CD4-positive, alpha-beta memory T cell (primary cell): ENCODE measurements around the gene SAG. TPM values are rescaled to one million over a fixed set of nuclear protein-coding genes. Genes with fewer than 3 reads are reported as not detected.

Experiments
- CTCF ChIA-PET: fragments of 350-600 bp; sonication (Branson Sonifier 250); formaldehyde crosslinking; loops from one replicate; lab custom pipeline; 2021; ENCODE audit warnings: inconsistent platforms; ENCODE audit not compliant: partially characterized antibody; lab: Charles Lee
- POLR2A ChIA-PET: fragments of 350-600 bp; sonication (Branson Sonifier 250); formaldehyde crosslinking; loops from one replicate; lab custom pipeline; 2021; ENCODE audit not compliant: partially characterized antibody; lab: Charles Lee
- DNase-seq, 5 donors: peaks; one replicate each; pipeline versions ENCODE4 v3.0.0 to v3.0.0-alpha.2; 2020 to 2022; ENCODE audit warnings: mixed read lengths in 1 of 5
- H3K27ac ChIP-seq: one replicate; pipeline ENCODE4 v1.7.0; 2013; ENCODE audit warnings: low read depth, low read length
- H3K27me3 ChIP-seq: 2 replicates; pipeline ENCODE4 v1.7.0; 2013; ENCODE audit warnings: mild to moderate bottlenecking, low read length, moderate library complexity; ENCODE audit not compliant: insufficient read depth
- H3K36me3 ChIP-seq: 2 replicates; pipeline ENCODE4 v1.7.0; 2013; ENCODE audit warnings: mild to moderate bottlenecking, low read length, moderate library complexity; ENCODE audit not compliant: insufficient read depth
- H3K4me1 ChIP-seq: 2 replicates; pipeline ENCODE4 v1.7.0; 2013; ENCODE audit warnings: mild to moderate bottlenecking, low read length, moderate library complexity; ENCODE audit not compliant: insufficient read depth
- H3K4me3 ChIP-seq, 2 donors: one replicate each; pipeline ENCODE4 v1.7.0; 2013; ENCODE audit warnings: low read length in 2 of 2, mild to moderate bottlenecking in 1 of 2
- H3K9me3 ChIP-seq, 2 donors: one replicate each; pipeline ENCODE4 v1.7.0; 2013; ENCODE audit warnings: low read length in 2 of 2, control low read depth in 1 of 2; ENCODE audit not compliant: control insufficient read depth in 1 of 2
- H3K27ac Mint-ChIP-seq, 7 donors: one replicate each; pipeline ENCODE4 v1.8.0; 2020 to 2021; ENCODE audit warnings: mixed read lengths in 7 of 7, mild to moderate bottlenecking in 6 of 7, inconsistent platforms in 3 of 7, moderate library complexity in 3 of 7
- H3K27me3 Mint-ChIP-seq, 2 donors: one replicate each; pipeline ENCODE4 v1.8.0; 2020 to 2021; ENCODE audit warnings: mixed read lengths in 2 of 2
- H3K36me3 Mint-ChIP-seq, 2 donors: one replicate each; pipeline ENCODE4 v1.8.0; 2020 to 2021; ENCODE audit warnings: mixed read lengths in 2 of 2, inconsistent platforms in 1 of 2, mild to moderate bottlenecking in 1 of 2
- H3K4me1 Mint-ChIP-seq, 4 donors: one replicate each; pipeline ENCODE4 v1.8.0; 2020 to 2021; ENCODE audit warnings: mixed read lengths in 4 of 4, mild to moderate bottlenecking in 1 of 4
- H3K4me3 Mint-ChIP-seq, 8 donors: one replicate each; pipeline ENCODE4 v1.8.0; 2020 to 2021; ENCODE audit warnings: mixed read lengths in 8 of 8, mild to moderate bottlenecking in 7 of 8, moderate library complexity in 6 of 8, inconsistent platforms in 3 of 8
- H3K9me3 Mint-ChIP-seq, 8 donors: one replicate each; pipeline ENCODE4 v1.8.0; 2020 to 2021; ENCODE audit warnings: mixed read lengths in 8 of 8, mild to moderate bottlenecking in 5 of 8, inconsistent platforms in 3 of 8, moderate library complexity in 1 of 8
- intact Hi-C: fragments of 100-400 bp; cut with micrococcal nuclease; formaldehyde crosslinking; loops from one replicate; pipeline ENCODE4 v1.15.1; 2023
- polyA plus RNA-seq, 2 donors: library from polyadenylated mRNA; unstranded; fragments of 300-500 nt; fragmentation: Illumina TruSeq; gene quantifications; one replicate each; pipeline ENCODE4 v1.2.3, GENCODE V29; 2021
- total RNA-seq, 2 experiments: library from RNA; stranded (reverse); gene quantifications; one replicate each; pipeline ENCODE4 v1.2.3, GENCODE V29; 2021

Gene SAG
- total and polyA plus RNA-seq, 4 experiments from 2014 or later = 0.06 TPM; not detected in 3

GRCh38 chr2:233349005-233349998 is 41.7 kb downstream of the SAG start:
- H3K27ac ChIP-seq = no peak overlapping the region
- no peak overlapping the region for H3K4me3 ChIP-seq
- no peaks in the 10 kb centered on the region for H3K27me3 ChIP-seq
- ChIA-PET CTCF (interaction anchor here (0.6 to 1.2 kb wide), 2 partner anchors 94 to 985 kb away, joined by 3 read pairs; no protein-coding TSS in a partner anchor), POLR2A (interaction anchor here (1.4 kb wide), 1 partner anchor 17 kb away, joined by 3 read pairs; no protein-coding TSS in a partner anchor)
- Mint-ChIP-seq H3K27ac (peak overlapping the region in 3 of 7 donors; percentile 7 to 44 (median 36)), H3K27me3 (peaks cover 0 to 1% of the 10 kb centered on the region in 2 donors), H3K9me3 (peaks cover 0 to 2% (median 0%) of the 10 kb centered on the region in 8 donors), H3K4me3 (peak overlapping the region in 2 of 8 donors; percentile 17 to 35), H3K4me1 (peaks cover 17 to 42% (median 22%) of the 10 kb centered on the region in 4 donors), H3K36me3 (no peaks in the 10 kb centered on the region)
- DNase-seq = no peak
- H3K36me3 ChIP-seq = no peaks in the 10 kb centered on the region
- H3K4me1 ChIP-seq = peaks cover 10% of the 10 kb centered on the region
- intact Hi-C loops = no loop called here
- H3K9me3 ChIP-seq = no peaks in the 10 kb centered on the region

GRCh38 chr2:233350708-233351107 is 43.1 kb downstream of the SAG start:
- Mint-ChIP-seq H3K4me3 (peak overlapping the region in 2 of 8 donors; percentile 20 to 27), H3K27ac (peak overlapping the region in 2 of 7 donors; percentile 38 to 52), H3K36me3 (peaks cover 4 to 5% of the 10 kb centered on the region in 2 donors), H3K27me3 (peaks cover 0 to 1% of the 10 kb centered on the region in 2 donors), H3K9me3 (peaks cover 0 to 2% (median 0%) of the 10 kb centered on the region in 8 donors), H3K4me1 (peaks cover 23 to 49% (median 28%) of the 10 kb centered on the region in 4 donors)
- Histone ChIP-seq H3K27ac (no peak overlapping the region), H3K27me3 (no peaks in the 10 kb centered on the region), H3K4me1 (peaks cover 16% of the 10 kb centered on the region), H3K9me3 (no peaks in the 10 kb centered on the region), H3K4me3 (no peak overlapping the region), H3K36me3 (no peaks in the 10 kb centered on the region)
- intact Hi-C loops = loop anchor here (5.0 kb wide), 1 partner anchor 83 kb away; no protein-coding TSS in a partner anchor
- ChIA-PET POLR2A (interaction anchor here (1.2 kb wide), 1 partner anchor 19 kb away, joined by 4 read pairs; no protein-coding TSS in a partner anchor), CTCF (no interaction called here)
- DNase-seq = peak in 1 of 5 donors; percentile 52

GRCh38 chr2:233351423-233351822 is 43.8 kb downstream of the SAG start:
- Mint-ChIP-seq H3K4me3 (no peak overlapping the region), H3K9me3 (peaks cover 0 to 2% (median 0%) of the 10 kb centered on the region in 8 donors), H3K27ac (peak overlapping the region in 1 of 7 donors; percentile 48), H3K27me3 (peaks cover 0 to 1% of the 10 kb centered on the region in 2 donors), H3K4me1 (peaks cover 30 to 56% (median 36%) of the 10 kb centered on the region in 4 donors), H3K36me3 (peaks cover 7 to 10% of the 10 kb centered on the region in 2 donors)
- ChIA-PET POLR2A (interaction anchor here (1.2 kb wide), 1 partner anchor 20 kb away, joined by 4 read pairs; no protein-coding TSS in a partner anchor), CTCF (no interaction called here)
- Histone ChIP-seq H3K4me1 (peaks cover 23% of the 10 kb centered on the region), H3K27ac (no peak overlapping the region), H3K9me3 (no peaks in the 10 kb centered on the region), H3K4me3 (no peak overlapping the region), H3K27me3 (no peaks in the 10 kb centered on the region), H3K36me3 (no peaks in the 10 kb centered on the region)
- intact Hi-C loops = loop anchor here (5.0 kb wide), 1 partner anchor 84 kb away; no protein-coding TSS in a partner anchor
- DNase-seq = no peak

GRCh38 chr2:233352141-233352842 is 44.7 kb downstream of the SAG start:
- ChIA-PET POLR2A (interaction anchor here (1.2 kb wide), 1 partner anchor 21 kb away, joined by 4 read pairs; no protein-coding TSS in a partner anchor), CTCF (no interaction called here)
- Mint-ChIP-seq H3K4me1 (peaks cover 39 to 65% (median 44%) of the 10 kb centered on the region in 4 donors), H3K9me3 (peaks cover 0 to 2% (median 0%) of the 10 kb centered on the region in 8 donors), H3K36me3 (peaks cover 7 to 14% of the 10 kb centered on the region in 2 donors), H3K4me3 (peak overlapping the region in 4 of 8 donors; percentile 29 to 59 (median 50)), H3K27me3 (peaks cover 0 to 1% of the 10 kb centered on the region in 2 donors), H3K27ac (peak overlapping the region in 1 of 7 donors; percentile 89)
- Histone ChIP-seq H3K27ac (no peak overlapping the region), H3K9me3 (no peaks in the 10 kb centered on the region), H3K27me3 (no peaks in the 10 kb centered on the region), H3K4me3 (no peak overlapping the region), H3K36me3 (no peaks in the 10 kb centered on the region), H3K4me1 (peaks cover 32% of the 10 kb centered on the region)
- DNase-seq = no peak
- intact Hi-C loops = loop anchor here (5.0 kb wide), 1 partner anchor 85 kb away; no protein-coding TSS in a partner anchor

GRCh38 chr2:233353101-233353768 is 45.6 kb downstream of the SAG start:
- POLR2A ChIA-PET = interaction anchor here (0.8 to 3.1 kb wide), 8 partner anchors 8 to 102 kb away, joined by 3 to 44 read pairs (median 7); partner anchors contain the start of gene ATG16L1
- CTCF ChIA-PET = interaction anchor here (0.6 to 1.7 kb wide), 23 partner anchors 8 to 1074 kb away, joined by 3 to 24 read pairs (median 3); partner anchors contain the start of gene ATG16L1
- no peaks in the 10 kb centered on the region for H3K9me3 ChIP-seq
- peak overlapping the region; percentile 86 to 98 (median 92) for H3K4me3 Mint-ChIP-seq
- H3K27me3 Mint-ChIP-seq = peaks cover 0 to 1% of the 10 kb centered on the region in 2 donors
- no peak overlapping the region for H3K27ac ChIP-seq
- intact Hi-C loops = loop anchor here (5.0 kb wide), 1 partner anchor 86 kb away; no protein-coding TSS in a partner anchor
- H3K36me3 Mint-ChIP-seq = peaks cover 7 to 14% of the 10 kb centered on the region in 2 donors
- peak in 2 of 5 donors; percentile 4 to 10 for DNase-seq
- peak overlapping the region; percentile 77 to 97 (median 92) for H3K27ac Mint-ChIP-seq
- peaks cover 0 to 2% (median 0%) of the 10 kb centered on the region in 8 donors for H3K9me3 Mint-ChIP-seq
- peaks cover 41% of the 10 kb centered on the region for H3K4me1 ChIP-seq
- H3K4me1 Mint-ChIP-seq = peaks cover 44 to 70% (median 51%) of the 10 kb centered on the region in 4 donors
- no peaks in the 10 kb centered on the region for H3K36me3 ChIP-seq
- no peaks in the 10 kb centered on the region for H3K27me3 ChIP-seq
- H3K4me3 ChIP-seq = peak overlapping the region; percentile 20 to 75
